GM23338 (cell line): ENCODE results near the gene CNGB1. TPM values are rescaled to one million over a fixed set of nuclear protein-coding genes. Genes with fewer than 3 reads are reported as not detected.

Source experiments
- ATAC-seq: fragments of 200-7000 bp; cut with Tn5 transposase; 3 replicates; pipeline ENCODE4 v1.9.1; 2020
- DNase-seq: peaks from one replicate; pipeline ENCODE4 v3.0.0-alpha.2; 2015; ENCODE audit warnings: low spot score
- H2AFZ ChIP-seq: fragments of 200-600 bp; sonication (generic); 2 replicates; pipeline ENCODE4 v1.8.0; 2016; ENCODE audit warnings: antibody characterized with exemption, mild to moderate bottlenecking, moderate library complexity
- H3F3A ChIP-seq: fragments of 200-600 bp; sonication (generic); replicated peaks from 2 replicates; pipeline ENCODE4 v1.8.0; 2017; ENCODE audit warnings: antibody characterized with exemption, mixed run types, low read depth
- H3K27ac ChIP-seq: fragments of 200-600 bp; sonication (generic); 2 replicates; pipeline ENCODE4 v1.6.1; 2016; ENCODE audit warnings: low read depth
- H3K27me3 ChIP-seq: fragments of 200-600 bp; sonication (generic); 2 replicates; pipeline ENCODE4 v1.8.0; 2016; ENCODE audit warnings: mild to moderate bottlenecking, mixed run types, moderate library complexity; ENCODE audit not compliant: insufficient read depth
- H3K36me3 ChIP-seq: fragments of 200-600 bp; sonication (generic); 2 replicates; pipeline ENCODE4 v1.8.0; 2016; ENCODE audit warnings: mild to moderate bottlenecking; ENCODE audit not compliant: insufficient read depth
- H3K4me1 ChIP-seq: fragments of 200-600 bp; sonication (generic); 2 replicates; pipeline ENCODE4 v1.8.0; 2016; ENCODE audit warnings: mild to moderate bottlenecking, moderate library complexity; ENCODE audit not compliant: insufficient read depth
- H3K4me2 ChIP-seq: fragments of 200-600 bp; sonication (generic); 2 replicates; pipeline ENCODE4 v1.7.1; 2017; ENCODE audit warnings: mixed run types
- H3K4me3 ChIP-seq: fragments of 200-600 bp; sonication (generic); 2 replicates; pipeline ENCODE4 v1.6.1; 2016; ENCODE audit warnings: mixed run types
- H3K79me2 ChIP-seq: fragments of 200-600 bp; sonication (generic); replicated peaks from 2 replicates; pipeline ENCODE4 v1.8.0; 2017; ENCODE audit warnings: mild to moderate bottlenecking; ENCODE audit not compliant: insufficient read depth
- H3K9me2 ChIP-seq: fragments of 200-600 bp; sonication (generic); 2 replicates; pipeline ENCODE4 v1.8.0; 2017; ENCODE audit not compliant: insufficient read depth
- H4K20me1 ChIP-seq: fragments of 200-600 bp; sonication (generic); replicated peaks from 2 replicates; pipeline ENCODE4 v1.8.0; 2017; ENCODE audit warnings: mild to moderate bottlenecking; ENCODE audit not compliant: insufficient read depth
- H3K27ac Mint-ChIP-seq: 2 replicates; pipeline ENCODE4 v1.8.0; 2020; ENCODE audit warnings: inconsistent platforms, mild to moderate bottlenecking, moderate library complexity, mixed read lengths
- H3K27me3 Mint-ChIP-seq: 3 replicates; pipeline ENCODE4 v1.8.0; 2022; ENCODE audit warnings: low read depth, mild to moderate bottlenecking, moderate library complexity, mixed read lengths, inconsistent platforms; ENCODE audit not compliant: insufficient read depth, poor library complexity
- H3K36me3 Mint-ChIP-seq: 3 replicates; pipeline ENCODE4 v1.8.0; 2021; ENCODE audit warnings: low read depth, mild to moderate bottlenecking, inconsistent platforms, moderate library complexity, mixed read lengths
- H3K4me1 Mint-ChIP-seq: 3 replicates; pipeline ENCODE4 v1.8.0; 2020; ENCODE audit warnings: mild to moderate bottlenecking, inconsistent platforms, mixed read lengths
- H3K4me3 Mint-ChIP-seq: 3 replicates; pipeline ENCODE4 v1.8.0; 2021; ENCODE audit warnings: moderate library complexity, mild to moderate bottlenecking, inconsistent platforms, mixed read lengths
- H3K9me3 Mint-ChIP-seq: 3 replicates; pipeline ENCODE4 v1.8.0; 2020; ENCODE audit warnings: moderate library complexity, mild to moderate bottlenecking, inconsistent platforms, mixed read lengths
- CREB1 ChIP-seq: fragments of 250-450 bp; sonication (Bioruptor Pico); IDR thresholded peaks from 2 replicates; pipeline ENCODE4 v1.5.0; 2020; ENCODE audit warnings: low read depth, mild to moderate bottlenecking, moderate library complexity
- CTCF ChIP-seq, 2 experiments: fragments of 200-600 bp in 1 of 2; sonication (generic) in 1 of 2; conservative IDR thresholded peaks; 2 replicates each; pipeline versions ENCODE4 v1.5.1 to v1.6.1; 2016 to 2017; ENCODE audit warnings: antibody characterized with exemption in 2 of 2, low read depth in 2 of 2, mild to moderate bottlenecking in 2 of 2, moderate library complexity in 1 of 2
- ETS1 ChIP-seq: IDR thresholded peaks from 2 replicates; pipeline ENCODE4 v1.6.1; 2016; ENCODE audit warnings: antibody characterized with exemption
- EZH2 ChIP-seq: fragments of 200-600 bp; sonication (generic); IDR thresholded peaks from one replicate; pipeline ENCODE4 v1.8.0; 2017; ENCODE audit warnings: antibody characterized with exemption, mild to moderate bottlenecking, low read depth; ENCODE audit not compliant: unreplicated experiment
- EZH2phosphoT487 ChIP-seq: fragments of 200-600 bp; sonication (generic); IDR thresholded peaks from one replicate; pipeline ENCODE4 v1.8.1; 2018; ENCODE audit warnings: antibody characterized with exemption; ENCODE audit not compliant: unreplicated experiment
- JUNB ChIP-seq: IDR thresholded peaks from one replicate; pipeline ENCODE4 v1.6.1; 2016; ENCODE audit warnings: antibody characterized with exemption; ENCODE audit not compliant: unreplicated experiment
- NANOG ChIP-seq: IDR thresholded peaks from 2 replicates; pipeline ENCODE4 v1.6.1; 2016; ENCODE audit warnings: antibody characterized with exemption, borderline replicate concordance
- POLR2AphosphoS5 ChIP-seq: IDR thresholded peaks from 2 replicates; pipeline ENCODE4 v1.6.1; 2016; ENCODE audit warnings: antibody characterized with exemption, low read depth
- REST ChIP-seq: IDR thresholded peaks from one replicate; pipeline ENCODE4 v1.6.1; 2018; ENCODE audit warnings: antibody characterized with exemption; ENCODE audit not compliant: unreplicated experiment
- STAT1 ChIP-seq: IDR thresholded peaks from one replicate; pipeline ENCODE4 v1.6.1; 2016; ENCODE audit warnings: antibody characterized with exemption; ENCODE audit not compliant: unreplicated experiment
- ZNF114 ChIP-seq: fragments of 250-450 bp; sonication (Bioruptor Pico); IDR thresholded peaks from 2 replicates; pipeline ENCODE4 v1.5.0; 2020; ENCODE audit warnings: mild to moderate bottlenecking, moderate library complexity
- ZNF331 ChIP-seq: fragments of 250-450 bp; sonication (Bioruptor Pico); IDR thresholded peaks from 2 replicates; pipeline ENCODE4 v1.5.0; 2020; ENCODE audit warnings: low read depth, mild to moderate bottlenecking, moderate library complexity
- polyA plus RNA-seq: library from polyadenylated mRNA; unstranded; fragments of >200 nt; fragmentation: Nextera tagmentation; extraction: Ambion mirVana; gene quantifications from 2 replicates; pipeline ENCODE4 v1.2.1, GENCODE V29; 2016
- total RNA-seq: library from RNA; depleted of rRNA; stranded (reverse); fragments of >200 nt; shearing (Covaris generic); gene quantifications from 2 replicates; pipeline ENCODE4 v1.2.3, GENCODE V29; 2014

CNGB1 gene
- total and polyA plus RNA-seq, 2 experiments from 2014 or later: not detected

- Histone ChIP-seq H3K4me1 (no peaks in the 10 kb centered on the region), H3F3A (no peaks in the 10 kb centered on the region), H3K27ac (no peak overlapping the region), H3K4me3 (no peak overlapping the region), H3K79me2 (no peaks in the 10 kb centered on the region), H3K4me2 (no peak overlapping the region), H3K27me3 (no peaks in the 10 kb centered on the region), H2AFZ (no peak overlapping the region), H3K36me3 (no peaks in the 10 kb centered on the region), H3K9me2 (no peaks in the 10 kb centered on the region), H4K20me1 (no peaks in the 10 kb centered on the region)
- DNase-seq (no peak), ATAC-seq (no peak)
- TF ChIP-seq ETS1 (no peak), EZH2 (no peak), ZNF114 (CRISPR knock-in tag) (no peak)
- Mint-ChIP-seq H3K36me3 (no peaks in the 10 kb centered on the region), H3K27me3 (peaks cover 11% of the 10 kb centered on the region), H3K9me3 (no peaks in the 10 kb centered on the region), H3K27ac (no peak overlapping the region), H3K4me1 (peaks cover 15% of the 10 kb centered on the region), H3K4me3 (no peak overlapping the region)
Measured at GRCh38 chr16:57956924-57957672, 13.8 kb downstream of the CNGB1 start.

GRCh38 chr16:57956270-57956808 is 14.6 kb downstream of the CNGB1 start:
- H3K4me2 ChIP-seq: no peak overlapping the region
- H4K20me1 ChIP-seq: no peaks in the 10 kb centered on the region
- no peaks in the 10 kb centered on the region for H3K4me1 ChIP-seq
- H3K27ac Mint-ChIP-seq: no peak overlapping the region
- no peak overlapping the region for H3K4me3 Mint-ChIP-seq
- no peaks in the 10 kb centered on the region for H3K27me3 ChIP-seq
- no peak overlapping the region for H3K4me3 ChIP-seq
- no peak overlapping the region for H3K27ac ChIP-seq
- H3K36me3 Mint-ChIP-seq: no peaks in the 10 kb centered on the region
- no peaks in the 10 kb centered on the region for H3K79me2 ChIP-seq
- no peak overlapping the region for H2AFZ ChIP-seq
- H3F3A ChIP-seq: no peaks in the 10 kb centered on the region
- H3K4me1 Mint-ChIP-seq: peaks cover 15% of the 10 kb centered on the region
- no peak for DNase-seq
- no peaks in the 10 kb centered on the region for H3K9me3 Mint-ChIP-seq
- H3K36me3 ChIP-seq: no peaks in the 10 kb centered on the region
- no peaks in the 10 kb centered on the region for H3K9me2 ChIP-seq
- no peak for ATAC-seq
- H3K27me3 Mint-ChIP-seq: peaks cover 10% of the 10 kb centered on the region
- TF ChIP-seq CTCF (conservative IDR thresholded peaks at IDR 0.05; ENCODE audit: low read depth in 2 of 2) (no peak), ZNF331 (CRISPR knock-in tag) (no peak), NANOG (no peak), ZNF114 (CRISPR knock-in tag) (no peak), POLR2AphosphoS5 (no peak), ETS1 (no peak), EZH2 (no peak), REST (no peak), CREB1 (CRISPR knock-in tag) (no peak), STAT1 (no peak), EZH2phosphoT487 (no peak), JUNB (no peak)
